ENCODE results near the gene PCOLCE2.

Gene PCOLCE2

GRCh38 chr3:142863930-142864920 lies 24.7 kb downstream of the PCOLCE2 start:
- DNase-seq = no peak

GRCh38 chr3:142863010-142863817 lies 25.7 kb downstream of the PCOLCE2 start:
- DNase-seq = no peak

DNA sequence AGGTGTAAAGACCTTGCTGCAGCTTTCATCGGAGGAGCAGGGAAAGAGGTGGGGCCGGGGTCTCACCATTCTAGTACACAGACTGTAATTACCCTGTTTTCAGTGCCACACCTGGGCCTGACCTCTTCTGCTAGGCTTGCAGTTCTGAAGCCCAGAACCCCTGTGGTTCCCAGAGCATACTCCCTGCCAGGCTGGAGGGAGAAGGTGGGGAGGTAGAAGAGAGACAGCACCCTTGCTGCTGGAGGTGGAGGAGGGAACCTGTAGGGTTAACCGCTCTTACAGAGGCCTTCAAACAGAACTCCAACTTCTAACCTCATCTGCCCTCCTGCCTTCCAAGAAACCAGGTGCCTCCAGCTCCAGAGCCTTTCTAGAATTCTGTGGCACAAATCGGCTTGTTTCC lies 27.0 kb downstream of the PCOLCE2 start:
- no peak for DNase-seq

DNA sequence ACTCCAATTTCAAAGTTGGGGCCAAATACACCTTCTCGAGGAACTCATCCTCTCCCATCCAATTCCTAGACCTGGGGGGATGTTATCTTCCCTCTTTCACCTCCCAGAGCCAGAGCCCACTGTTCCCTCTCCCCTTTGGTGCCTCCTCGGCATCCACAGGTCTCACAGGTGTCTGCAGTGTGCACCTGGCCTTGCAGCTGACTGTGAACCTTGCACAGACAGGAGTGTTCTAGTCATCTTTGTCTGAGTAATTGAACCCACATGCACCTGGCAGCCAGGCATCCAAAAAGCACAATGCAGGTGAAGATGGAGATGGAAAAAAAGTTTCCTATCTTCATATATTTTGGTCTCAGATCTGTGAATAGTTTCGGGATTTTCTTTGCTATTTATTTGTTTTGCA lies 30.8 kb downstream of the PCOLCE2 start:
- DNase-seq = no peak

DNA sequence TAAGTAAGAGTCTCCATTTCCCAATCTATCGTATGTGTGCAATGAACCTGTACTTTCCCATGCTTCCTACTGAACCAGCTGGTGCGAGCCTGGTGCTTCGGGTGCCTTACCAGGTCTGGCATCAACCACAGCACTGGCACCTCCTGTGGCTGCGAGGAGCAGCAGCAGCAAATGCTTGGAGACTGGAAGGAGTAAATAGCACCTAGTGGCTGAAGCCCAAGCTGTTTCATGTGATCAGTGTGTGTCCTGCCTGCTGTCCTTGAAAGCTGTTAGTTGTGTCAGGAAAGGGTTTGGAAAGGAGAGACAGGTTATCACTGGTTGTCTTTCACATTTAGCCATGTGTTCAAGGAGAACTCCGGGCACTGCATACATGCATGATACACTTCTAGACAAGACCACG lies 31.8 kb downstream of the PCOLCE2 start:
- peak; percentile 23 for DNase-seq

GRCh38 chr3:142853270-142854168 lies 35.4 kb downstream of the PCOLCE2 start:
- DNase-seq = no peak

DNA sequence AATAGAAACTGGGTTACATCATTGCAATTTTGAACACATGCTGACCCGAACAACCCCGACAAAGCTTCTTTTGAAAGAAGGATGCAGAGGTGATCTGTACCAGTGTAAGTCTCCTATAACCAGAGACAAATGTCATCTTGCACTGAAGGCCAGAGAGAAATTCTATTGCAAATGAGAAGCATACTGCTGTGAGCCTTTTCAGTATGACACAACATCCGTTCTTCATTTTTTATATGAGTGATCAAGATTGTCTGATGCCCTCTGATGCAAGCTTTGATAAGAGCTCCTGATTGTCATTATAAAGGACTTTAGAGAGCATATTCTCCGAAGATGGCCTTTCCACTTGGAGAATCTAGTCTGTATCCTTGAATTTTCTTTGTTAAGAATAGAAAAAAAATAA lies 36.9 kb downstream of the PCOLCE2 start:
- DNase-seq = no peak

- no peak for DNase-seq
These were observed 38.4 kb downstream of the PCOLCE2 start for GRCh38 chr3:142850395-142851023.

- no peak for DNase-seq
These were observed 39.7 kb downstream of the PCOLCE2 start for GRCh38 chr3:142849148-142849547.

DNA sequence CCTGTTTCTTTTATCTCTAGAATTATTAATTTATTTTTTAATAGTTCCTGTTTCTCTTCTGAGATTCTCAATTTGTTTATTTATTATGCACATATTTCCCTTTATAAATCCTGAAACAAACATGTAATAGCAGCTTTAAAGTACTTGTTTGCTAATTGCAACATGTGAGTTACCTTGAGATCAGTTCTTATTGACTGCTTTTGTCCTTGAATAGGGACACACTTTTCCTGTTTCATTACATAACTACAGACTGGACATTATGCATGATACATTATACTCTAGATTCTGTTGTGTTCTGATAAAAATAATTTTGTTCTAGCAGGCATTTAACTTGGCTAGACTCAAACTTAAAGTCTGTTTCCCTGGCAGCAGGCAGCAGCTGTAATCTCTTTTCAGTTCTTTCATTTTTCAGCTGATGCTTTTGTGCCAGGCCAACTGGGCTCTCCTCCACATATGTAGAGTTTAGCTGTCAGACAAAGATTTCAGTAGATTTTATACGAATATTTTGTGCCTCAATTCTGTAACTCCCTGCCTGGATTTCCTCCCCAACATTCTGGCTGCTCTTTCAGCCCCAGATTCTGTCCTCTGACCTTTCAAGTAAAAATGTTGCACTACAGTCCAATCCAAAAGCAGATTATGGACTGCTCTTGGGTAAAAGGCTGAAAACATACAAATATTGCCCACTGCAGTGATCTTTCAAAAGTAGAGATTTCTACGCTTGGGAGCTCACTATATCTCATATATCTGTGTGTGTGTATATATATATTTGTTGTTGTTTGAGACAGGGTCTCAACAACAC lies 41.9 kb downstream of the PCOLCE2 start:
- no peak for DNase-seq

- no peak for DNase-seq
These were observed 44.4 kb downstream of the PCOLCE2 start for GRCh38 chr3:142844339-142844977.

GRCh38 chr3:142839831-142840230 lies 49.1 kb downstream of the PCOLCE2 start:
- no peak for DNase-seq

DNA sequence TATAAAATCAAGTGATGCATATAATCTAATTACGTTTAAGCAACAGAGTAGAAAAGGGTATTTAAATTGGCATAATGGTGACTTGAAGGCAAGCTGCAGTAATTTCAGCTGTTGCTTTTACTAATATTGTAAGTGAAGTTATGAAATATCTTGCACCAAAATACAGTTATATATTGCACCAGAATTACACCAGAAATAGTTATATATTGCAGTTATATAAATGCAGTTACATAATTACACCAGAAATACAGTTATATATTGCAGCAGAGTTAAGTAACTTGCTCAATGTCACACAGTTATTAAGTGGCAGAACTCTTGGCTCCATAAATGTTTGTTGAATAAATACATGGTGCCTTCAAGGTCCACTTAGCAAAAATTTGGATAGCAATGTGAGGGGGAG lies 51.4 kb downstream of the PCOLCE2 start:
- DNase-seq = no peak

GRCh38 chr3:142828703-142829305 lies 60.1 kb downstream of the PCOLCE2 start:
- peak; percentile 70 for DNase-seq

DNA sequence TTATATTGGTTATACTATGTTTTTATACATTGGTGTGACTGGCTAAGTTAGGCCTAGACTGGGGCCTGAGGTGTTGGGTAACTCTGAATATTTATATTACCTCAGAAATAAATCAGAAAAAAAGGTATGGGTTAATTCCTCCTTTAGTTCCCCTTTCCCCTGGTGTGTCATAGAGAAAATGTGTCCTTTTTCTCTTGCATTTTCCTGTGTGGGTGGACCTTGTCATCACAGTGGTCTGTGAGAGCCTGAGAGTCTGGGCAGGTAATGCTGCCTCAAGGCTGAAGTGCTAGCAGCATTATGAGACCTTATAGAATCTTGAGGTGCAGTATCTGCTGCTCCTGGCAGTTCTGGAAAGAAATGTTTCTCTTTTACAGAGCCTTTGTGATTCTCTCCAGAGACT lies 69.7 kb downstream of the PCOLCE2 start:
- DNase-seq = no peak

DNA sequence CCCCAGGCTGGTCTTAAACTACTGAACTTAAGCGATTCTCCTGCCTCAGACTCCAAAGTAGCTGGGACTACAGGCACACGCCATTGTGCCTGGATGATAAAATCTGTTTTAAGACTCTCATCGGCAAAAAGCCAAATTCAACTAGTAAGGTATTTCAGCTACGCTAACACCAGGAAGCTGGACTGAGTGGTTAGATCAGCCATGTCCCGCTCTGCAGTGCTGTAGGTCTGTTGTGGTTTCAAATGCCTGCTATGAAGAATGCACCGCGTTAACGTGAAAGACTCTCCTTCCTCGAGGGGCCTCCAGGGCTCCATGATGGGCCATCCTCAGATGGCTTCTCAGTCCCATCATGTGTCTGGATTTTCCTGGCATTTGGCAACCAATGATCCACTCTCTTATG lies 70.2 kb downstream of the PCOLCE2 start:
- DNase-seq = no peak

- DNase-seq = no peak
These were observed 71.0 kb downstream of the PCOLCE2 start for GRCh38 chr3:142817897-142818296.

DNA sequence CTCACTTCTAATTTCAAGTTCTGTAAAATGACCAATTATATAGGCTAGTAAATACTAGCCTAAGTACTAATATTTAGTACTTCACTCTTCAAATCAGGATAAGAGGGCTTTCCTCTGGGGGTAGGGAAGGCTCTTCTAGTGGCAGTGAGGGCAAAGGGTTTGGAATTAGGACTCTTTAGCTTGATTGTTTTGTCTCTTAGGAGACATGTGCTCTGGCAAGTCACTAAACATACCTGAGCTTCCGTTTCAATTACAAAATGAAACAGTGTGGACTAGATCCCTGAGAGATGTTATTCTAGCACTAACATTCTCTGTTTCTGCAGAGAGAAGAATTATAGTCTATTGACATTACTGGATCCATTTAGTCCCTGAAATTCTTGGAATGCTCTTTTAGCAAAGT lies 71.5 kb downstream of the PCOLCE2 start:
- DNase-seq = no peak

GRCh38 chr3:142815803-142816202 lies 73.1 kb downstream of the PCOLCE2 start:
- DNase-seq = no peak

DNA sequence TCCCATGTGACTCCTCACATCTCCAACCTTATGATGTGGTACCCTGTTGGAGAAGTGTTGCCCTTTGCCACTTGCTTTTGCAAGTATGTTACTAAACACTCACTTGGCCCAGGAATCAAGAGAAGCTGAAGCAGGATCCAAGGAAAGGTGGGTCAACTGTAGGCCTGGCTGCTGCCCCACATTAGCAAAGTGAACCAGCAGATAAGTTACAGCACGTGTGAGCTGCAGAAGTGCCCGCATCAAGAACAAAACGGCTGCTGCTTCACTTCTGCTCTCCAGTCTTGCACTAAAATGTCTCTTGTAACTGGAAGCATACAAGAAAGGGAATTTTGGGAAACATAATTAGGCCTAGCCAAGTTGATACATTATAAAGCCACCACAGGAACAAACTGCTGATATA lies 79.6 kb downstream of the PCOLCE2 start:
- no peak for DNase-seq

All from NCI-H1092 treated with DMSO at 0.1 percent for 48 hours (cell line).